BJ (cell line): ENCODE results near the gene PRDM11. TPM values are rescaled to one million over a fixed set of nuclear protein-coding genes. Genes with fewer than 3 reads are reported as not detected.

ENCODE experiments used
- CTCF ChIA-PET: fragments of 350-600 bp; formaldehyde crosslinking; extraction: SDS; loops from one replicate; lab custom pipeline; 2021; ENCODE audit warnings: antibody characterized with exemption, inconsistent platforms; lab: Yijun Ruan, JAX
- POLR2A ChIA-PET: fragments of 300-600 bp; sonication (Branson Sonifier 250); formaldehyde crosslinking; extraction: SDS; loops from one replicate; lab custom pipeline; 2021; ENCODE audit warnings: antibody characterized with exemption; lab: Charles Lee
- DNase-seq: peaks from one replicate; pipeline ENCODE4 v3.0.0-alpha.2; 2011; ENCODE audit warnings: low read depth
- H3K27me3 ChIP-seq: 2 replicates; pipeline ENCODE4 v1.6.0; 2011; ENCODE audit warnings: low read length; ENCODE audit not compliant: control insufficient read depth, insufficient read depth
- H3K36me3 ChIP-seq: 2 replicates; pipeline ENCODE4 v1.5.1; 2011; ENCODE audit warnings: low read length; ENCODE audit not compliant: control insufficient read depth, insufficient read depth
- H3K4me3 ChIP-seq: 2 replicates; pipeline ENCODE4 v1.5.1; 2011; ENCODE audit warnings: low read depth, mild to moderate bottlenecking, control low read depth, low read length
- CTCF ChIP-seq: IDR thresholded peaks from 2 replicates; pipeline ENCODE4 v1.5.1; 2011; ENCODE audit warnings: low read depth, mild to moderate bottlenecking, control low read depth, inconsistent platforms, low read length, moderate library complexity; ENCODE audit not compliant: insufficient read depth
- polyA plus RNA-seq: library from polyadenylated mRNA; depleted of rRNA; stranded (reverse); fragments of >200 nt; gene quantifications from 2 replicates; pipeline ENCODE4 v1.2.3, GENCODE V29; 2011

Gene PRDM11
- polyA plus RNA-seq, 1 experiment: 5.8 TPM

- POLR2A ChIA-PET: no interaction called here
- H3K4me3 ChIP-seq: no peak overlapping the region
- H3K36me3 ChIP-seq: no peaks in the 10 kb centered on the region
- DNase-seq: no peak
- no peak for TF ChIP-seq CTCF
- H3K27me3 ChIP-seq: peaks cover 2% of the 10 kb centered on the region
- CTCF ChIA-PET: interaction anchor here (0.7 to 1.4 kb wide), 2 partner anchors 28 to 347 kb away, joined by 3 read pairs; no protein-coding TSS in a partner anchor
Observed at GRCh38 chr11:45274206-45274605, 127.8 kb downstream of the PRDM11 start.

GRCh38 chr11:45275828-45276227 is 129.4 kb downstream of the PRDM11 start:
- POLR2A ChIA-PET: no interaction called here
- CTCF ChIA-PET: interaction anchor here (0.6 kb wide), 1 partner anchor 43 kb away, joined by 3 read pairs; no protein-coding TSS in a partner anchor
- Histone ChIP-seq H3K4me3 (no peak overlapping the region), H3K27me3 (peaks cover 2% of the 10 kb centered on the region), H3K36me3 (no peaks in the 10 kb centered on the region)
- TF ChIP-seq CTCF: no peak
- no peak for DNase-seq

- DNase-seq: no peak
- CTCF ChIA-PET: interaction anchor here (0.9 kb wide), 1 partner anchor 14 kb away, joined by 4 read pairs; no protein-coding TSS in a partner anchor
- Histone ChIP-seq H3K36me3 (no peaks in the 10 kb centered on the region), H3K27me3 (peaks cover 2% of the 10 kb centered on the region), H3K4me3 (no peak overlapping the region)
- TF ChIP-seq CTCF: no peak
- POLR2A ChIA-PET: no interaction called here
Observed at GRCh38 chr11:45278714-45279113, 132.3 kb downstream of the PRDM11 start.

GRCh38 chr11:45279645-45280044 is 133.2 kb downstream of the PRDM11 start:
- CTCF ChIA-PET: no interaction called here
- no peak for TF ChIP-seq CTCF
- Histone ChIP-seq H3K36me3 (no peaks in the 10 kb centered on the region), H3K4me3 (no peak overlapping the region), H3K27me3 (peaks cover 2% of the 10 kb centered on the region)
- POLR2A ChIA-PET: no interaction called here
- DNase-seq: no peak

- H3K4me3 ChIP-seq: no peak overlapping the region
- no peak for DNase-seq
- POLR2A ChIA-PET: no interaction called here
- H3K27me3 ChIP-seq: peaks cover 9% of the 10 kb centered on the region
- H3K36me3 ChIP-seq: no peaks in the 10 kb centered on the region
- CTCF ChIA-PET: no interaction called here
- TF ChIP-seq CTCF: no peak
Observed at GRCh38 chr11:45280449-45280848, 134.0 kb downstream of the PRDM11 start.
